ENCODE results near the gene IL10RB.

The IL10RB gene

DNA sequence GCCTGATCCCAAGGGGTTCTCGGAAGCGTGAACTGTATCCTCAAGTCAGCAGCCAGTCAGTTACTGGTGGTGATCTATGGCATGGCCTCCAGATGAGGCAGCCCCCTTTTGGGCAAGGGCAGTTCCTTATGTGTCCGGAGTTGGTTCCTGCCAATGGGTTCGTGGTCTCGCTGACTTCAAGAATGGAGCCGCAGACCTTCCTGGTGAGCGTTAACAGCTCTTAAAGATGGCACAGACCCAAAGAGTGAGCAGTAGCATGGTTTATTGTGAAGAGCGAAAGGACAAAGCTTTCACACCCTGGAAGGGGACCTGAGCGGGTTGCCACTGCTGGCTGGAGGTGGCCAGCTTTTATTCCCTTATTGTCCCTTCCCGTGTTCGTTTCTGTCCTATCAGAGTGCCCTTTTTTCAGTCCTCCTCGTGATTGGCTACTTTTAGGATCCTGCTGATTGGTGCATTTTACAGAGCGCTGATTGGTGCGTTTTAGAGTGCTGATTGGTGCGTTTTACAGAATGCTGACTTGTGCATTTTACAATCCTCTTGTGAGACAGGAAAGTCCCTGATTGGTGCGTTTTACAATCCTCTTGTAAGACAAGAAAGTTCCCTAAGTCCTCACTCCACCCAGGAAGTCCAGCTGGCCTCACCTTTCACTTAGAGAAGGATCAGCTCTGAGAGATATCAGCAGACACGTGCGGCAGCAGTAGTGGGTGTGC lies 8.9 kb upstream of the IL10RB start:
- Histone ChIP-seq H3K4me1 (ENCODE audit: control insufficient read depth, insufficient read depth, low read length) (peaks cover 20% of the 10 kb centered on the region), H3K27me3 (ENCODE audit: control insufficient read depth, insufficient read depth, low read length) (no peaks in the 10 kb centered on the region), H3K9ac (ENCODE audit: low read depth, low read length) (no peak overlapping the region), H3K4me2 (ENCODE audit: low read length) (no peak overlapping the region), H3K36me3 (ENCODE audit: insufficient read depth, low read length) (peaks cover 25% of the 10 kb centered on the region), H3K4me3 (ENCODE audit: low read length) (no peak overlapping the region), H3K9me3 (replicated peaks; ENCODE audit: low read length) (no peaks in the 10 kb centered on the region)

DNA sequence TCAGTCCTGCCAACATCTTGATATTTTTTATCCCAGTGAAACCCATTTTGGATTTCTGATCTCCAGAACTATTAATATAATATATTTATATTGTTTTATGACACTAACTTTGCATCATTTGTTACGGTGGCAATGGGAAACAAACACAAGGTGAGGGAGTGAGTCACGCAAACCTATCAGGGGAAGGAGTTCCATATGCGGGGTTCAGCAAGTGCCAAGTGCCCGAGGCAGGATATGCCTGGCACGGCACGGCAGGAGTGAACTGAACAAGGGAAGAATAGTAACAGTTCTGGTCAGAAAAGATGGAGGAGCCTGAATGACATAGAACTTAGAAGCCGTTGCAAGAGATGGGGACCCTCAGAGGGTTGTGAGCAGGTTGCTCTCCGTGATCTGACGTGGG lies 7.7 kb upstream of the IL10RB start:
- H3K36me3 ChIP-seq (ENCODE audit: insufficient read depth, low read length): peaks cover 32% of the 10 kb centered on the region
- peaks cover 20% of the 10 kb centered on the region for H3K4me1 ChIP-seq (ENCODE audit: control insufficient read depth, insufficient read depth, low read length)
- H3K4me3 ChIP-seq (ENCODE audit: low read length): no peak overlapping the region
- H3K27me3 ChIP-seq (ENCODE audit: control insufficient read depth, insufficient read depth, low read length): no peaks in the 10 kb centered on the region
- H3K9me3 ChIP-seq (replicated peaks; ENCODE audit: low read length): no peaks in the 10 kb centered on the region
- H3K9ac ChIP-seq (ENCODE audit: low read depth, low read length): no peak overlapping the region
- H3K4me2 ChIP-seq (ENCODE audit: low read length): no peak overlapping the region

DNA sequence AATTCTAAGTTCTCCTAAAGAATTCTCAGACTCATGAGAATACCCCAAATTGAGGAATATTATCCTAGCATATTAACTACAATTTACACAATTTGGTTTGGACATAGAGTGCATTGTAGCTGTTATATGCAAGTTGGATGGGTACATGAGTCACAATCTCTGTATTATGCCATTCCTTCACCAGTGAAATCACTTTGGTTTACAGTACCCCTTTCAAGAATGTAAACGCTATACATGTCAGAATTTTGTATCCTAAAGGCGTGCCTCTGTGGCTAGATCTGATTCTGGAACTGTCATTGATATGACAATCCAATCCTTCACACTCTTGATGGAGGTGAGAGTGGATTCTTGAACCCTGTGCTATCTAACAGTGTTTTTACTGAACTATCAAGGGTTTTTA lies 6.7 kb upstream of the IL10RB start:
- H3K4me3 ChIP-seq (ENCODE audit: low read length): no peak overlapping the region
- peaks cover 20% of the 10 kb centered on the region for H3K4me1 ChIP-seq (ENCODE audit: control insufficient read depth, insufficient read depth, low read length)
- H3K9me3 ChIP-seq (replicated peaks; ENCODE audit: low read length): no peaks in the 10 kb centered on the region
- H3K27me3 ChIP-seq (ENCODE audit: control insufficient read depth, insufficient read depth, low read length): no peaks in the 10 kb centered on the region
- no peak overlapping the region for H3K4me2 ChIP-seq (ENCODE audit: low read length)
- H3K36me3 ChIP-seq (ENCODE audit: insufficient read depth, low read length): peaks cover 30% of the 10 kb centered on the region
- no peak overlapping the region for H3K9ac ChIP-seq (ENCODE audit: low read depth, low read length)

DNA sequence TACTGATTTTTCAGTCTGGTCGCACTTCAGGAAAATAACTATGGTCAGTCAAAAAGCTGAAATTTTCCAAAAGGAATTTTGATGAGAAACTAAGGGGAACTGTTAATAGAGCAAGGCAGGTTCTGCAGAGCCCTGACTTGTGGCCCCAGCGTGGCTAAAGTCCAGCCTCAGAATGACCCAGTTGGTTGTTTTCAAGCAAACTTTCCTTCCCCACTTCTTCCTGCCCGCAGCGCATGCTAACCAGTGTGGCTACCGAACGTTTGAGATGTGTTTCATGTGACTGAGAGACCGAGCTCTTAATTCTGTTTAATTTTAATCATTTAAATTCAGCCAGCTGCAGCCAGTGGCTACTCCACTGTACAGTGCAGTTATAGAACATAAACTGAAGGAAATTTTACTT lies 6.2 kb upstream of the IL10RB start:
- Histone ChIP-seq H3K4me3 (ENCODE audit: low read length) (no peak overlapping the region), H3K4me2 (ENCODE audit: low read length) (no peak overlapping the region), H3K4me1 (ENCODE audit: control insufficient read depth, insufficient read depth, low read length) (peaks cover 20% of the 10 kb centered on the region), H3K36me3 (ENCODE audit: insufficient read depth, low read length) (peaks cover 28% of the 10 kb centered on the region), H3K27me3 (ENCODE audit: control insufficient read depth, insufficient read depth, low read length) (no peaks in the 10 kb centered on the region), H3K9me3 (replicated peaks; ENCODE audit: low read length) (no peaks in the 10 kb centered on the region), H3K9ac (ENCODE audit: low read depth, low read length) (no peak overlapping the region)

DNA sequence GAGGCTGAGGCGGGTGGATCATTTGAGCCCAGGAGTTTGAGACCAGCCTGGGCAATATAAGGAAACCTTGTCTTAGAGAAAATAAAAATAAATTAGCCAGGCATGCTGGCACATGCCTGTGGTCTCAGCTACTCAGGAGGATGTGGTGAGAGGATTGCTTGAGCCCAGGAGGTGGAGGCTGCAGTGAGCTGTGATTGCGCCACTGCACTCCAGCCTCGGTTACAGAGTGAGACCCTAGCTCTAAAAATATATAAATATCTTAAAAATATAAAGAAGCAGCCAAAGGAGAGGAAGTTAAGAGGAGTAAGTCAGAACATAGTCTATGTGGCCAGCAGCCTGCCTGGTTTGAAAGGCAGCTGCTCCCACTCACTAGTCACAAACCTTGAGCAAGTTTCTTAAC lies 4.5 kb upstream of the IL10RB start:
- H3K9ac ChIP-seq (ENCODE audit: low read depth, low read length): no peak overlapping the region
- H3K4me2 ChIP-seq (ENCODE audit: low read length): no peak overlapping the region
- peaks cover 22% of the 10 kb centered on the region for H3K4me1 ChIP-seq (ENCODE audit: control insufficient read depth, insufficient read depth, low read length)
- no peak overlapping the region for H3K4me3 ChIP-seq (ENCODE audit: low read length)
- H3K9me3 ChIP-seq (replicated peaks; ENCODE audit: low read length): no peaks in the 10 kb centered on the region
- H3K36me3 ChIP-seq (ENCODE audit: insufficient read depth, low read length): peaks cover 18% of the 10 kb centered on the region
- H3K27me3 ChIP-seq (ENCODE audit: control insufficient read depth, insufficient read depth, low read length): no peaks in the 10 kb centered on the region

DNA sequence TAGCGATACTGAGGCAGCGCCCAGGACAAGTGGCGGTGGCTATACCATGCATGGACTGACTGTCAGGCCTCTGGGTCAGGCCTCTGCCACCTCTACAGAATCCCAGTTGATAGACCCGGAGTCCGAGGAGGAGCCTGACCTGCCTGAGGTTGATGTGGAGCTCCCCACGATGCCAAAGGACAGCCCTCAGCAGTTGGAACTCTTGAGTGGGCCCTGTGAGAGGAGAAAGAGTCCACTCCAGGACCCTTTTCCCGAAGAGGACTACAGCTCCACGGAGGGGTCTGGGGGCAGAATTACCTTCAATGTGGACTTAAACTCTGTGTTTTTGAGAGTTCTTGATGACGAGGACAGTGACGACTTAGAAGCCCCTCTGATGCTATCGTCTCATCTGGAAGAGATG lies 3.2 kb upstream of the IL10RB start:
- Histone ChIP-seq H3K27me3 (ENCODE audit: control insufficient read depth, insufficient read depth, low read length) (no peaks in the 10 kb centered on the region), H3K4me3 (ENCODE audit: low read length) (no peak overlapping the region), H3K4me1 (ENCODE audit: control insufficient read depth, insufficient read depth, low read length) (peaks cover 26% of the 10 kb centered on the region)

DNA sequence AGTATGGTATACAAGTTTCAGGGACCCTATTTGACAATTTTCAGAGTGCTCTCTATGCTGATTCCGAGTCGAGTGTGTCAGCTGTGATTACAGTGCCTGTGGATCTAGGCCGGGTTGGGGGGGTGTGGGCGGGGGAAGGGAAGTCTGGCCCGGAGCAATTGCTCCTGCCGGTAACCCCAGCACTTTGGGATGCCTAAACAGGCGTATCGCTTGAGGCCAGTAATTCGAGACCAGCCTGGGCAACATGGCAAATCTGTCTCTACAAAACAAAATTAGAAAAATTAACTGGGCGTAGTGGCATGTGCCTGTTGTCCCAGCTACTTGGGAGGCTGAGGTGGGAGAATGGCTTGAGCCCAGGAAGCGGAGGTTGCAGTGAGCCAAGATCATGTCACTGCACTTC lies 1.6 kb upstream of the IL10RB start:
- H3K36me3 ChIP-seq (ENCODE audit: insufficient read depth, low read length): peaks cover 23% of the 10 kb centered on the region
- H3K27me3 ChIP-seq (ENCODE audit: control insufficient read depth, insufficient read depth, low read length): no peaks in the 10 kb centered on the region
- no peak overlapping the region for H3K4me3 ChIP-seq (ENCODE audit: low read length)
- no peak overlapping the region for H3K9ac ChIP-seq (ENCODE audit: low read depth, low read length)
- H3K4me1 ChIP-seq (ENCODE audit: control insufficient read depth, insufficient read depth, low read length): peaks cover 18% of the 10 kb centered on the region
- H3K4me2 ChIP-seq (ENCODE audit: low read length): no peak overlapping the region
- H3K9me3 ChIP-seq (replicated peaks; ENCODE audit: low read length): no peaks in the 10 kb centered on the region

More for the DNA sequence above, 3.2 kb upstream of the IL10RB start:
- Histone ChIP-seq H3K9ac (ENCODE audit: low read depth, low read length) (no peak overlapping the region), H3K9me3 (replicated peaks; ENCODE audit: low read length) (no peaks in the 10 kb centered on the region), H3K36me3 (ENCODE audit: insufficient read depth, low read length) (peaks cover 9% of the 10 kb centered on the region), H3K4me2 (ENCODE audit: low read length) (no peak overlapping the region)

DNA sequence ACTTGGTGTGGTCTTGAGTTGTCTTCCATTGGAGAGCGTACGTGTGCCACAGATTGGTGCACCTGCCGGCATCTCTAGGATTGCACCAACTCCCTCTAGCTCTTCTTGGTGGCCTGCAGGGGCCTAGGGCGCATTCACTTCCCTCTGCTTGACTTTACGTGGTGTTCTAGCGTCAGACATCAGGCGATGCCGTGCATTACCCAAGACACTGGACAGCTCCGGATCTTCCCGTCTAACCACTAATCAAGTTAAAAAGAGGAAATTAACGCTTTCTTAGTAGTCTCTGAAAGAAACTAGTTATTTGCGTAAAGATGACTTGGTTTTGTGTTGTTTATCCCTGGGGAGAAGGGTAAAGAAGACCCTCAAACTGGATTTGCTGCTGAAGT lies 510 bp upstream of the IL10RB start:
- Histone ChIP-seq H3K4me1 (ENCODE audit: control insufficient read depth, insufficient read depth, low read length) (peaks cover 16% of the 10 kb centered on the region), H3K9ac (ENCODE audit: low read depth, low read length) (peak overlapping the region; percentile 93)

DNA sequence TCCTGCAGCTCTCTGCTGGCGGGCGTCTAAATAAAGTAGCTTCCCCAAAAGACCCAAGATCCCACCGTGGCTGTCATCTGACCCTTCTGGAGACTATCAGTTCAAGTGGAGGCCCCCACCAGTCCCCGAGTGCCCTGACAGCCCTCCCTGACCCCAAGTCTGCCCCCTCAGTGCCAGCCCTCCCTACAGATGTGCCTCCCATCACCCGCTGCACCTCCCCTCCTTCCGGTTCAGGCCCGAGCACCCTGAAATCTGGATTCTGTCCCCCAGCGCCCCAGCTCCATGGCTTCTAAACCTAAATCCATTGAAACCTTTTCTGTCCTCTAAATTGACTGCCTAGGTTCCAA lies 595 bp downstream of the IL10RB start:
- Histone ChIP-seq H3K4me1 (ENCODE audit: control insufficient read depth, insufficient read depth, low read length) (peaks cover 9% of the 10 kb centered on the region), H3K4me2 (ENCODE audit: low read length) (peak overlapping the region; percentile 93), H3K9ac (ENCODE audit: low read depth, low read length) (peak overlapping the region; percentile 93), H3K27me3 (ENCODE audit: control insufficient read depth, insufficient read depth, low read length) (no peaks in the 10 kb centered on the region), H3K9me3 (replicated peaks; ENCODE audit: low read length) (no peaks in the 10 kb centered on the region), H3K4me3 (ENCODE audit: low read length) (peak overlapping the region; percentile 91), H3K36me3 (ENCODE audit: insufficient read depth, low read length) (peaks cover 23% of the 10 kb centered on the region)

More for the DNA sequence above, 510 bp upstream of the IL10RB start:
- peak overlapping the region; percentile 91 for H3K4me3 ChIP-seq (ENCODE audit: low read length)
- H3K27me3 ChIP-seq (ENCODE audit: control insufficient read depth, insufficient read depth, low read length): no peaks in the 10 kb centered on the region
- no peaks in the 10 kb centered on the region for H3K9me3 ChIP-seq (replicated peaks; ENCODE audit: low read length)
- H3K4me2 ChIP-seq (ENCODE audit: low read length): peak overlapping the region; percentile 93
- peaks cover 23% of the 10 kb centered on the region for H3K36me3 ChIP-seq (ENCODE audit: insufficient read depth, low read length)

DNA sequence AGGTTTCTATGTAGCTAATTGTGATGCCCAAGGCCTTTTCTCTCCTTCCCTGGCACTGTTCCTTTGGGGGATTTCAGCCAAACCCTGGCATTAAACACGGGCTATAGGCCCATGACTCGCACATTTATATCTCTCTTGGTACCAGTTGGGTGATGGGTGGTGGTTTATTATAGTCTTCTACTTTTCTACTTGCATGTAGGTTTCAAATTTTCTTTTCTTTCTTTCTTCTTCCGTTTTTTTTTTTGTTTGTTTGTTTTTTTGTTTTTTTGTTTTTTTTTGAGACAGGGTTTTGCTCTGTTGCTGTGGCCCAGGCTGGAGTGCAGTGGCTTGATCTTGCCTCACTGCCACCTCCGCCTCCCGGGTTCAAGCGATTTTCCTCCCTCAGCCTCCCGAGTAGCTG lies 1.1 kb downstream of the IL10RB start:
- Histone ChIP-seq H3K4me1 (ENCODE audit: control insufficient read depth, insufficient read depth, low read length) (peaks cover 7% of the 10 kb centered on the region), H3K9me3 (replicated peaks; ENCODE audit: low read length) (no peaks in the 10 kb centered on the region), H3K4me3 (ENCODE audit: low read length) (peak overlapping the region; percentile 91), H3K36me3 (ENCODE audit: insufficient read depth, low read length) (peaks cover 23% of the 10 kb centered on the region), H3K9ac (ENCODE audit: low read depth, low read length) (peak overlapping the region; percentile 93), H3K27me3 (ENCODE audit: control insufficient read depth, insufficient read depth, low read length) (no peaks in the 10 kb centered on the region), H3K4me2 (ENCODE audit: low read length) (peak overlapping the region; percentile 93)

DNA sequence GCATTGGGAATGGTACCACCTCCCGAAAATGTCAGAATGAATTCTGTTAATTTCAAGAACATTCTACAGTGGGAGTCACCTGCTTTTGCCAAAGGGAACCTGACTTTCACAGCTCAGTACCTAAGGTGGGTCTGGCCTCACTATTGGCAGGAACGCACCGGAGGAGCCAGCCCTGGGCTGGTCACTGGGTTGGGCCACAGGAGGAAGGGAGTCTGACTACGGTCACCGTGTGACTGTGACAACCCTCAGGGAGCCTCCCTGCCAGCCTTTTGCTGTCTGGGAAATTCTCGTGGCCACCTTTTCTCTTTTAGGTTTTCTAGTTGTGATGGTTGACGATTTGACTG lies 2.2 kb downstream of the IL10RB start:
- Histone ChIP-seq H3K4me1 (ENCODE audit: control insufficient read depth, insufficient read depth, low read length) (peaks cover 7% of the 10 kb centered on the region), H3K9me3 (replicated peaks; ENCODE audit: low read length) (no peaks in the 10 kb centered on the region), H3K4me3 (ENCODE audit: low read length) (no peak overlapping the region), H3K4me2 (ENCODE audit: low read length) (no peak overlapping the region), H3K27me3 (ENCODE audit: control insufficient read depth, insufficient read depth, low read length) (no peaks in the 10 kb centered on the region), H3K36me3 (ENCODE audit: insufficient read depth, low read length) (peaks cover 20% of the 10 kb centered on the region), H3K9ac (ENCODE audit: low read depth, low read length) (no peak overlapping the region)

DNA sequence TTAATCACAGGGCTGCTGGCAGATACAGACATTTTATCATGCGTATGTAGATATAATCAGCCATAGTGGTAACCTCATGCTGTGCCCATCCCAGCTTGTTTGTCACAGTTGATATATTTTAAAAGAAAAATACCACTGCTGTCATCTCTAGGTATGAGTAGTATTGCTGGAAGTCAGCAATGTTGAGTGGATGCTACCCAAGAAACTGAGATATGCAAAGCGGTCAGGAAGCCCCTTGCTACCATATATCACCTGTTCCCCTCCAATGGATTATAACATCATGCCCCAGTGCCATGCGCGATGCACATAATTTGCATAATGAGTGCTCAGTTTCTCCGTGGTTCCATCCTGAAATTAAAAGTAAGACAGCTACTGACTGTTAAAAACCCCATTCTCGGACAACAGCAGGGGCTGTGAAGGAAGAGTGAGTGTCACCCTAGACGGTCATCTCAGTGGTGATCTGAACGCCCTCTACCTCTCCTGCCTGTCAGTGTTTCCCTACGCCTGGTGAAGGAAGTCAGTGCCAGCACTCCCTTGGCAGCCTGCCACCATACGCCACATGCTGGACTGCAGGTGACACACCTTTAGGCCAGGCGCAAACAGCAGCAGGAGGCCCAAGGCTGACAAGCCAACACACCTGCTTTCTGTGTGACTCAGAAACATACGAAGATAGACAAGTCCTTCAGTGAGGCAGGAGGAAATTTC lies 2.7 kb downstream of the IL10RB start:
- Histone ChIP-seq H3K4me1 (ENCODE audit: control insufficient read depth, insufficient read depth, low read length) (peaks cover 7% of the 10 kb centered on the region), H3K9ac (ENCODE audit: low read depth, low read length) (no peak overlapping the region), H3K9me3 (replicated peaks; ENCODE audit: low read length) (no peaks in the 10 kb centered on the region), H3K27me3 (ENCODE audit: control insufficient read depth, insufficient read depth, low read length) (no peaks in the 10 kb centered on the region), H3K4me3 (ENCODE audit: low read length) (no peak overlapping the region), H3K4me2 (ENCODE audit: low read length) (no peak overlapping the region), H3K36me3 (ENCODE audit: insufficient read depth, low read length) (peaks cover 17% of the 10 kb centered on the region)
